Epithelial cell of esophagus (primary cell): ENCODE results near the gene MPZ.
A peak's percentile ranks its signal among the peaks of the same experiment; 100 is the strongest.

ENCODE experiments used
- DNase-seq: peaks from one replicate; pipeline ENCODE4 v3.0.0; 2010; ENCODE audit warnings: low read depth
- H3K4me3 ChIP-seq: 2 replicates; pipeline ENCODE4 v1.5.1; 2011; ENCODE audit warnings: mild to moderate bottlenecking, low read length, control low read depth
- CTCF ChIP-seq: IDR thresholded peaks from 2 replicates; pipeline ENCODE4 v1.5.1; 2011; ENCODE audit warnings: low read depth, mild to moderate bottlenecking, low read length, control low read depth, inconsistent platforms; ENCODE audit not compliant: insufficient read depth; ENCODE audit errors: missing control alignments

Gene MPZ

GRCh38 chr1:161282991-161283390 lies 26.8 kb downstream of the MPZ start:
- DNase-seq = no peak
- no peak for TF ChIP-seq CTCF
- no peak overlapping the region for H3K4me3 ChIP-seq

GRCh38 chr1:161274874-161275273 lies 34.9 kb downstream of the MPZ start:
- H3K4me3 ChIP-seq = no peak overlapping the region
- no peak for TF ChIP-seq CTCF
- DNase-seq = no peak

- no peak for TF ChIP-seq CTCF
- H3K4me3 ChIP-seq = no peak overlapping the region
- DNase-seq = no peak
These were observed 36.4 kb downstream of the MPZ start for GRCh38 chr1:161273402-161273801.

GRCh38 chr1:161267321-161267720 lies 42.4 kb downstream of the MPZ start:
- TF ChIP-seq CTCF = no peak
- no peak overlapping the region for H3K4me3 ChIP-seq
- DNase-seq = no peak

- H3K4me3 ChIP-seq = no peak overlapping the region
- no peak for DNase-seq
These were observed 42.9 kb downstream of the MPZ start for GRCh38 chr1:161266836-161267235.

GRCh38 chr1:161266202-161266601 lies 43.6 kb downstream of the MPZ start:
- TF ChIP-seq CTCF = no peak
- H3K4me3 ChIP-seq = no peak overlapping the region
- DNase-seq = peak; percentile 22

More at GRCh38 chr1:161266836-161267235, 42.9 kb downstream of the MPZ start:
- no peak for TF ChIP-seq CTCF

GRCh38 chr1:161265305-161265704 lies 44.5 kb downstream of the MPZ start:
- no peak for TF ChIP-seq CTCF
- DNase-seq = no peak
- H3K4me3 ChIP-seq = no peak overlapping the region
